ENCODE measurements around the gene SH3BP5L. TPM values are rescaled to one million over a fixed set of nuclear protein-coding genes. Genes with fewer than 3 reads are reported as not detected.

Gene SH3BP5L
- total RNA-seq, 1 donor from 2014 or later: 30.8 TPM

DNA sequence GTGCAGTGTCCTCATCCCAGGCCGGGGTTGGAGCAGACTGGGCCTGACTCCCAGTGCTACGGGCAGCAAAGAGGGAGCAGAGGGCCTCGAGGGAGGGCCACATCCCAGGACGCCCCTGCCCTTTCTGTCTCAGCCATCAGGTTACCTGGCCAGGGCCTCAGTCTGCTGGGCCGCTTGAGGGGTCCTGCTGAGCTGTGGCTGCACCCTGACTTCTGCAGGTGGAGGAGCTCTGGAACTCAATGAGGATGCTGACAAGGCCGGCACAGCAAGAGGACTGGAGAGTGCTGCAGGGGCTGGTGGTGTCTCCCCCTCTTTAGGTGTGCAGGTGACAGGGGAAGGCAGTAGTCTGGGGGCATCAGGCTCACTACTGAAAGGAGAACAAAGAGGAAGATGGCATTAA lies 29.9 kb upstream of the SH3BP5L start:
- H3K36me3 Mint-ChIP-seq (ENCODE audit: low read depth): peaks cover 3% of the 10 kb centered on the region
- H3K27ac Mint-ChIP-seq (ENCODE audit: unreplicated experiment): no peak overlapping the region
- H3K4me3 Mint-ChIP-seq (ENCODE audit: unreplicated experiment): no peak overlapping the region
- no peaks in the 10 kb centered on the region for H3K27me3 Mint-ChIP-seq (ENCODE audit: low read depth)
- H3K4me1 Mint-ChIP-seq (ENCODE audit: low read depth): peaks cover 20% of the 10 kb centered on the region
- TF ChIP-seq, protein P1, sequence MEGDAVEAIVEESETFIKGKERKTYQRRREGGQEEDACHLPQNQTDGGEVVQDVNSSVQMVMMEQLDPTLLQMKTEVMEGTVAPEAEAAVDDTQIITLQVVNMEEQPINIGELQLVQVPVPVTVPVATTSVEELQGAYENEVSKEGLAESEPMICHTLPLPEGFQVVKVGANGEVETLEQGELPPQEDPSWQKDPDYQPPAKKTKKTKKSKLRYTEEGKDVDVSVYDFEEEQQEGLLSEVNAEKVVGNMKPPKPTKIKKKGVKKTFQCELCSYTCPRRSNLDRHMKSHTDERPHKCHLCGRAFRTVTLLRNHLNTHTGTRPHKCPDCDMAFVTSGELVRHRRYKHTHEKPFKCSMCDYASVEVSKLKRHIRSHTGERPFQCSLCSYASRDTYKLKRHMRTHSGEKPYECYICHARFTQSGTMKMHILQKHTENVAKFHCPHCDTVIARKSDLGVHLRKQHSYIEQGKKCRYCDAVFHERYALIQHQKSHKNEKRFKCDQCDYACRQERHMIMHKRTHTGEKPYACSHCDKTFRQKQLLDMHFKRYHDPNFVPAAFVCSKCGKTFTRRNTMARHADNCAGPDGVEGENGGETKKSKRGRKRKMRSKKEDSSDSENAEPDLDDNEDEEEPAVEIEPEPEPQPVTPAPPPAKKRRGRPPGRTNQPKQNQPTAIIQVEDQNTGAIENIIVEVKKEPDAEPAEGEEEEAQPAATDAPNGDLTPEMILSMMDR (IDR thresholded peaks at IDR 0.05): no peak
- H3K9me3 Mint-ChIP-seq (ENCODE audit: low read depth): no peaks in the 10 kb centered on the region
- DNase-seq (ENCODE audit: low spot score): no peak

DNA sequence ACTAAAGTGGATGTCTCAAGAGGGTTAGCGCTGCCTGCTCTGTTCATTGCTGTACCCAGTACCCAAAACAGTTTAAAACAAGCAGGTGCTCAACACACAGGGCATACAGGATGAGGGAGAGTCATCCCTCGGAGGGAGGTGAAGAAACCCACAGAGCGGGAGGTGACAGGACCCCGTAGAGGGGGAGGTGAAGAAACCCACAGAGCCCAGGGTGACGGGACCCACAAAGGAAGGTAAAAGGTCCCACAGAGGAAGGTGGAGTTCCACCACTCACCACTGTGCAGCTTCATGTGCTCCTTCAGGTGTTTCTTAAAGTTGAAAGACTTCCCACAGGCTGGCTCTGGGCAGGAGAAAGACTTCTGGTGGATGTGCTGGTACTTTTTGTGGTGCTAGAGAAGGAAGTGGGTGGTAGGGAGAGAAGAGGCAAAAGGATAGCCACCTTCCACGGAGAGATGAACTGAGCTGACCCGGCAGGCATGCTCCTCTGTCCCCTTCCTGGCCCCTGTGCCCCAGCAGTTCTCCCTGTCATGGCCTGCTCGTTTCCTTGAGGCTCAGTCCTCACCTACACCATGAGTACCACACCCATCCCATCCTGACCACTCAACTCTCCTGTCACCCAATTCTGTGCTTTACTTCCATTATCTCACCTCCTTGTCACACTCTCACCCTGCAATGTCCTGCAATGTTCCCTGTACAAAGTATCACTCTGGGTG lies 28.1 kb upstream of the SH3BP5L start:
- H3K9me3 Mint-ChIP-seq (ENCODE audit: low read depth): no peaks in the 10 kb centered on the region

GRCh38 chr1:248852481-248853405 lies 27.0 kb upstream of the SH3BP5L start:
- H3K27me3 Mint-ChIP-seq (ENCODE audit: low read depth): no peaks in the 10 kb centered on the region
- no peak overlapping the region for H3K27ac Mint-ChIP-seq (ENCODE audit: unreplicated experiment)
- no peak for DNase-seq (ENCODE audit: low spot score)
- H3K36me3 Mint-ChIP-seq (ENCODE audit: low read depth): peaks cover 8% of the 10 kb centered on the region
- peaks cover 3% of the 10 kb centered on the region for H3K4me1 Mint-ChIP-seq (ENCODE audit: low read depth)
- TF ChIP-seq, protein P1 (IDR thresholded peaks at IDR 0.05): no peak
- H3K9me3 Mint-ChIP-seq (ENCODE audit: low read depth): no peaks in the 10 kb centered on the region
- no peak overlapping the region for H3K4me3 Mint-ChIP-seq (ENCODE audit: unreplicated experiment)

More for the DNA sequence above, 28.1 kb upstream of the SH3BP5L start:
- Mint-ChIP-seq H3K4me1 (ENCODE audit: low read depth) (peaks cover 11% of the 10 kb centered on the region), H3K4me3 (ENCODE audit: unreplicated experiment) (no peak overlapping the region), H3K36me3 (ENCODE audit: low read depth) (peaks cover 6% of the 10 kb centered on the region), H3K27me3 (ENCODE audit: low read depth) (no peaks in the 10 kb centered on the region), H3K27ac (ENCODE audit: unreplicated experiment) (no peak overlapping the region)
- DNase-seq (ENCODE audit: low spot score): no peak
- TF ChIP-seq, protein P1 (IDR thresholded peaks at IDR 0.05): no peak

DNA sequence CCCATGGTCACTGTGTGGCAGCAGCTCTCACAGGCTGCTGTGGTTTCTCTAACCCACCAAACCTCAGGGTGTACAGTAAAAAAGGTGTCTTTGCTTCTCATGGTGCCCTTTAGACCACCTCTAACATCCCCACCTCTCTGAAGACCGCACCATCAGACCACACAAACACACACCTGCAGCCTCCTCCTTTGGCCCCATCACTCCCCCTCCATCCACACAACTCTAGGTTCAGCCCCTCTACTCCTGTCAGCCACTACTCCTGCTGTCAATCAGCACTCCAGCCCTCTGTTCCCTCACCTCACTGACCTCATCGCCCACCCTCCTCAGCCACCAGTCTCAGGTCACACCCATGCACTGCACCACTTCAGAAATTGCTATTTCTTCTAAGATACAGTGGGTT lies 25.7 kb upstream of the SH3BP5L start:
- Mint-ChIP-seq H3K27ac (ENCODE audit: unreplicated experiment) (no peak overlapping the region), H3K9me3 (ENCODE audit: low read depth) (no peaks in the 10 kb centered on the region), H3K36me3 (ENCODE audit: low read depth) (peaks cover 10% of the 10 kb centered on the region), H3K4me1 (ENCODE audit: low read depth) (no peaks in the 10 kb centered on the region), H3K4me3 (ENCODE audit: unreplicated experiment) (no peak overlapping the region), H3K27me3 (ENCODE audit: low read depth) (no peaks in the 10 kb centered on the region)
- TF ChIP-seq, protein P1 (IDR thresholded peaks at IDR 0.05): no peak
- no peak for DNase-seq (ENCODE audit: low spot score)

- H3K36me3 Mint-ChIP-seq (ENCODE audit: low read depth): peaks cover 12% of the 10 kb centered on the region
- H3K4me3 Mint-ChIP-seq (ENCODE audit: unreplicated experiment): no peak overlapping the region
- no peaks in the 10 kb centered on the region for H3K4me1 Mint-ChIP-seq (ENCODE audit: low read depth)
- no peak overlapping the region for H3K27ac Mint-ChIP-seq (ENCODE audit: unreplicated experiment)
- no peaks in the 10 kb centered on the region for H3K9me3 Mint-ChIP-seq (ENCODE audit: low read depth)
- no peak for DNase-seq (ENCODE audit: low spot score)
- H3K27me3 Mint-ChIP-seq (ENCODE audit: low read depth): no peaks in the 10 kb centered on the region
- TF ChIP-seq, protein P1 (IDR thresholded peaks at IDR 0.05): no peak
Observed at GRCh38 chr1:248850536-248851251, 25.0 kb upstream of the SH3BP5L start.
